Stimulated activated CD4-positive, alpha-beta T cell treated with anti-CD3 and anti-CD28 coated beads, Interleukin-12 subunit alpha, Interleukin-12 subunit beta, amount 100 ng/mL, for 24 hours (primary cell): ENCODE data around the gene SHFL.

Experiments used
- DNase-seq, 2 experiments: peaks; one replicate each; pipeline ENCODE4 v3.0.0-alpha.2; 2020; ENCODE audit warnings: low read depth in 2 of 2

The SHFL gene

DNA sequence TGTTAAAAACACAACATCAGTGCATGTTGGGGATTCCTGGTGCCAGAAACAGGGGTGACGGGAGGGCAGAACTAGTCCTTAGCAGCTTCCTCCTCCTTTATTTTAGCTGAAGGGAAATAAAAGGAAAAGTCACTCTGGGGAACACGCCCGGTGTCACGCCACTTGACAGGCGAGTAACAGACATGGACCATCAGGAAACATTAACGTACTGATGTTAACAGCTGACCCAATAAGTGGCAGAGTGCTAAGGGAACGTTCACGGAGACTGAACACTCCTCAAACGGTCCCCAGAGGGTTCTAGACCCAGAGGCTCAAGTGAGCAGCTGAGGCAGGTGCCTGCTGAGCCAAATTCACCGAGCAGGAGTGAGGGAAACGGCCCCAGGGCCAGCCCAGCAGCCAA, 47.5 kb downstream of the SHFL start:
- no peak for DNase-seq

DNA sequence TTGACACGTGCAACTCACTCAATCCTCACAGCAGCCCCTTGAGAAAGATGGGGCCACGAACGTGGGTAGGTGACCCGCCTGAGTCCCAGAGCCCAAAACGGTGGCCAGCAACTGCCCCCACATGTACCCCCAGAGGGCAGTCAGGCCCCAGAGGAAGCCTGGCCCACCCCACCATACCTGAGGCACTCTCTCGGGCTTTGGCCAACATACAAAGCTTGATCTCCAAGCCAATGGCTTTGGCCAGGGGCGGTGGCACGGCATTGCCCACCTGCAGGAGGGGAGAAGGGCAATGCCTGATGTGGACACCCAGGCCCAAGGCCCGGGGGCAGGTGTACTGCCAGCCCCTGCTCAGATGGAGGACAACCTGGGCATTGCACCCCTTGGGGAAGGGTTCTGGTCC, 47.9 kb downstream of the SHFL start:
- no peak for DNase-seq

DNA sequence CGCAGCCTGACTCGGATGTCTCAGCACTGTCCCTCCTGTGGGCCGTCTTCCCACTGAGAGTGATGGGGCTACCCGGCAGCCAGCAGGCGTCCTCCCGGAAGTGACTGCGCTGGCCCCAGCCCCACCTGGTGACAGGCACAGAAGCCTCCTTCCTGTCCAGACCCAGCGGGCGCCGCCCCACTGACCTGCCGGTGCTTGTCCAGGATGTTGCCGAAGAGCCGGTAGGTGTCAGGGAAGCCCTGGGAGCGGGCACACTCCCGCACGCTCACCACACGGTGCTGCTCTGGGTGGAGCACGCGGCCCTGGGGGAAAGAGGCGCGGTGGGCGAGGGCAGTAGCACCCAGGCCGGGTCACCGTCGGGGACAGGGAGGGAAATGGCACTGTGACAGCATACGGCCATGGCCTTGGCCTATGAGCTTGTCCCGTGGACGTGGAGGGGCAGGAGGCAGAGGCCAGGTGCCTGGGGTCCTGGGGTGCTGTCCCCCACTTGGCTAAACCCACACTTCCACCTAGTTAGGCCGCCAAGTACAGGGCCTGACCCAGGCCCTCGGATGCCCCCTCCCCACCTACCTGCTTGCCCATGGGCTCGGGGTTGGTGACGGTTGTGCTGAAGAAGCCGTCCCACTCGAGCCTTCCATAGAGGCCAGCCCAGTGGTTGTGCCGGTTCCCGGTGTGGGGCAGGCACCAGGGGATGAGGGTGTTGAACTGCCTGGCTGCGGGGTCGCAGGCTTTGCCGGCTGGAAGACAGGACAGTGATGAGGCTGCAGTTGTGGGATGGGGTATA, 49.6 kb downstream of the SHFL start:
- DNase-seq: no peak

DNA sequence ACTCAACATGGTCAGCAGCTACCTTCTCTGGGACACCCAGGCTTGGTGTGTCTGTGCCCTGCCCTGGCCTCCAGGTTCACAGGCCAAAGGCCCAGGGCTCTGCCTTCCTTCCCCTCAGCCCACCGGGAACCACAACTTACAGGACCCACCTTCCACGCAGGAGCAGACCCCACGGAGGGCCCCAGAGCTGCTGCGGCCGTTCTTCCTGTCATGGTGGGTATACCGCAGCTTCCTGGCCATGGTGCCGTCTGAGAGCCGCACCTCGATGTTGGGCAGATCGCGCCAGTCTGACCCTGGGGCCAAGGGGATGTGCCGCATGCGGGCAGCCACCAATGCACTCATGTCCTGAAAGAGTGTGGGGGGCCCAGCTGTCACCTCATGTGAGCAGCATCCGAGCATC, 50.8 kb downstream of the SHFL start:
- no peak for DNase-seq

DNA sequence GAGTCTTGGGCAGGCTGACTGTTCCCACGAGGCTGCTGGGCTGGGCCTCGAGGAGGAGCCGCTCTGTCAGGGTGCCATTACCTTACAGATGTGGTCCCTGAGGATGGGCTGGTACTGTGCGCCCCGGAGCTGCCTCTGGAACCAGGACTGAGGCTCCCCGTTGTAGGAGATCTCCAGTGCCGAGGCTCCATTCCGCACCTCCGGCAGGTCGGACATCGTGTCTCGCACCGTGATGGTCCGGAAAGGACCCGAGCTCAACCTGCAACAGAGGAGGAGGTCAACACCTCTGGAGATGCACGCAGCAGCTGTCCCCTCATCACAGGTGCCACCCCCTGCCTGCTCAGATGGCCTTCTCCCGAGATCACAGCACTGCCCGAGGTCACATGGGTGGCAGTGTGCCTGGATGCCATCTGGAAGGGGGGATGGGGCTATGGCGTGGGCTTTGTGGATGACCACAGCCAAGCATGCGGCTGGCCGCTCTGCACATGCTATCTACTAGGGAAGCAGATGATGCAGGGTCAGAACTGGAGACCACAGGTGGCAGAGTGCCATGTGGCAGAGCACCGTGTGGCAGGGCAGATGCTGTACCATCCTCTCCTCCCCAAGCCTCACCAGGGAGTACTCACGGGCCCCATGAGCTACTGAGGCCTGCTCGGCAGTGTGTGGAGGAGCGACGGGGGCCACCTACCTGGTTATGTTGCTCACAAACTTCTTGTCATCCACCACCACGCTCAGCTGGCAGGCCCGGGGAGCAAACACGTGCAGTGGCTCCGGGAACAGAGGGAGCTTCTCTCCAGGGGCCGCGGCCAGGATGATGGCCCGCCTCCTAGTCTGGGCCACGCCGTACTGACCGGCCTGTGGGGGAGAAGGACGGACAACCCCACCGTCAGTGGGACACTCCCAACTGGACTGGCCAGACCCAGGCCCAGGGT, 51.9 kb downstream of the SHFL start:
- DNase-seq: no peak

DNA sequence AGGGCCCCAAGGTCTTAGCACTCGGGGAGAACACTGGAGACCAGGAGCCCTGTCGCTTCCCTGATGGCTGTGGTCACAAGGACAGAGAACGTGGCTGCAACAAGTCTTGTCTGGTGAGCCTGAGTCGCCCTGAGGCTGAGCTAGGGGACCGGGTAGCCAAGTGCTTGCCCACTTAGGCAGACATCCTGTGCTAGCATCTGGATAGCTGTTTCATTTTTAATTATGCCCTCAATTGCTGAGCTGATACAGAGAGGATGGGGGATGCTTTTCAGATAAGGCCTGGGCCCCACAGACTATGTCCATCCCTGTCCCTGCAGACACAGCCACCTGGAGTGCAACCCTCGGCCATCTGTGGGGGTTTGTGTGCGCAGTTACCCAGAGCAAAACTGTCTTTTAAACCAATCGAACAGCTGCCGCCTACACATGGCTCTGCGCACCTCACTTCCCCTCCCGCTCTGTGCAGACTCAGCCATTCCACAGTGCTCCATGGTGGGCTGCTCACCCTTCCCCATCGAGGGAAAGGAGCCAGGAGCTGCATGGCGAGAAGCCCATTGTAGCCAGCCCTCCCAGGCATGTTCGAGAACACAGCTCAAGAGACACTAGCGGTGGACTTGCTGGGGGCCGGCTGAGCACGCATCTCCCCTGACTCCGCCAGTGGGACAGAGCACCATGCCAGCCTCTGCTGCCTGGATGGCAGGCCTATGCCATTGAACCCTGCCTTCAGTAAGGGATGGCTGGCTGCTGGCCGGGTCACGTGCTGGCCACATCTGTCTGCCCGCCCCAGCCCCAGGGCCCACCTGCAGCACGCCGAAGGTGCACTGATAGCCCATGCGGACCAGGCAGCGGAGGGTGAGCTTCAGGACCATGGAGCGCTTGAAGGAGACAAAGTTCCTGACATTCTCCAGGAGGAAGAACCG, 53.0 kb downstream of the SHFL start:
- no peak for DNase-seq

DNA sequence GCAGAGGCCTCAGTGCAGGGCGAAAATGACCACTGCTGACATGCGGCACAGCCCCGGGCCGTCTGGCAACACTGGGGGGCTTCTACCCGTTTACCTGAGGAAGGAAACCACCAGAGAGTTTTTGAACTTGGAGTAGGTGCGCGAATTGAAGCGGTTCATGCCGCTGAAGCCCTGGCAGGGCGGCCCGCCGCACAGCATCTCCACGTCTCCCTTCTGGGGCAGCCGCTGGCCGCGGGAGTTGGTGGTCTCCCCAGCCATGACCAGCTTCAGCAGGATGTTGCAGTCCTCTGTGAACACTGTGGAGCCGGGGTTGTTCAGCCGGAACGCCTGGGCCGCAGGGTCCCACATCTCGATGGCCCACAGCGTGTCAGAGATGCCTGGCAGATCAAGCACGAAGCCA, 53.8 kb downstream of the SHFL start:
- no peak for DNase-seq

DNA sequence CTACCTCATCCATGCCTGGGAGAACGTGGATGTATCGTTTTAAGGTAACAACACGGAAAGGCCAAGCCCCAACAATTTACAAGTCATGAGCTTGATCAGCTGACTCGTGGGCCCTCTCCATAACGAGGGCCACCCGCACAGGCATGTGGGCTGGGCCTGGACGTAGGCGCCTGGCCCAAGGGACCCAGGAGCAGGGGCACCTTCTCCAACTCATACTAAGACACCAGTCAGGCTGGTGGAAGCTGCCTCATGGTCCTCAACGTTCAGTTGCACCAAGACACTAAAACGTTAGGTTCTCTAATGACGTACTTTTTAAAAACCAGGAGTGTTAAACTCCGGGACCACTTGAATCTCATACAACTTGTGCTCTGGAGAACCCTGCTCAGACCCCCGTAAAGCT, 55.4 kb downstream of the SHFL start:
- DNase-seq: no peak

DNA sequence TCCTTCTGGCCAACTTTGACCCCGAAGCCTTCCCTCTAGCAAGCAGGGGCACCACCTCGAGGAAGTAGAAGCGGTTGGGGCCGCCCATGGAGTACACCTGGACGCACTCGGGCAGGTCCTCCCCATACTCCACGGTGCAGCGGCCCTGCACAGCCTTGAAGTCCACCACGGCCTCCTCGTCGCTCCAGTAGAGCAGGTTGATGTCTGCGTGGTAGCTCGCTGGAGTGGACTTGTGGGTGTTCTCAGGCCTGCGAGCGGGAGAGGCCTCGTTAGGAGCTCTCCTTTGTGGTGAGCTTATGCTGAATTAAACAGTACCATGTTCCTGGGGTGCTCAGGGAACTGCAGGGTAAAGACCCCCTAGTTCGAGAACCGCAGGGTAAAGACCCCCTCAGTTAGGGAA, 55.9 kb downstream of the SHFL start:
- no peak for DNase-seq
